Heart left ventricle (tissue), 13 donors: ENCODE results near the gene PINK1.

Experiments
- POLR2A ChIP-seq, 2 donors: fragments of 450-650 bp; IDR thresholded peaks; one replicate each; pipeline ENCODE4 v1.6.1; 2017; ENCODE audit warnings: antibody characterized with exemption in 2 of 2, mild to moderate bottlenecking in 2 of 2, moderate library complexity in 2 of 2
- TF ChIP-seq, protein P1 (sequence below), 12 donors: fragments of 200-600 bp; sonication (generic) in 4 of 12; IDR thresholded peaks; one replicate each; pipeline versions ENCODE4 v1.5.0 to v1.8.0; 2018 to 2022; ENCODE audit warnings: antibody characterized with exemption in 12 of 12, mild to moderate bottlenecking in 5 of 12
- donor health status: ischemic (EF 13 %, LVEDD 7.1; RV severe dilation, severe dysfunction).
- donor health status: DM: no; HTN: yes; CAD: no.
- donor health status: DM: no; HTN: no; CAD: no.
- donor health status: ischemic (EF 25% LVEDD 6.9; RV normal size, moderate dysfunction).
- donor health status: ischemic (EF 25% LVEDD 5.7; RV mildly dilated, moderate dysfunction).
- donor health status: ischemic (EF 35%, LVEDD 5.7; RV mildly dilated, moderate dysfunction).
- donor health status: nonischemic (EF 11% LVEDD 7.7; RV severe dilation, severe dysfunction).
- donor health status: DM: yes; HTN: yes; CAD: no.
- donor health status: PGD.
- donor health status: ischemic (EF 29% LVEDD 5.4; RV normal size, mild dysfunction).
- donor health status: nonischemic (EF 23%, LVEDD 6.1; RV moderate dilation, normal function).

DNA sequence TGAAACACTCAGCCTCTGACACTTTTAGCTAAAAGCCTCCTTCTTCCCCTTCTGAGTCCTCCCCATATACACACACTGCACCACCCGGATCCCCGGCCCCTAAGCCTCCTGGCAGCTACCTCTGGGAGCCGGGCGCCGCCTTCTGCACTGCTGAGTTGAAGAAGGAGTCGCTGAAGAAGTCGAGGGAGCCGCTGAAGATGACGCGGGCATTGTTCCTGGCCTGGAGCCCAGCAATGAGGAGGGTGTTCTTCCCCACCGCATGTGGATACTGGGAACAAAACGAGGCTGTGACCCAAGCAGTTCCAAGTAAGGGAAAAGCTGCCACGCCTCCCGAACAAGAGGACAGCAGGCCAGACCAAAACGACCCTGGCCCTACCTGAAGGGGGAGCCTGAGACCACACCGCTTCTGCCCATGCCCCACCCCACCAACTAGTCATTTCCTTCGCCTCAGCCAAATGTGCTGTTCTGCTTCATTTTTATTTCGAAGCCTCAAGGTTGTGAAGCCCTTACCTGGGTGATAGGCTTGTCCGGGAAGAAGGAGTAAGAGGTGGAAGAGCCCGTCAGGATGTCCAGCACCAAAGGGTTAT is 20.9 kb downstream of the PINK1 start:
- TF ChIP-seq, protein P1, sequence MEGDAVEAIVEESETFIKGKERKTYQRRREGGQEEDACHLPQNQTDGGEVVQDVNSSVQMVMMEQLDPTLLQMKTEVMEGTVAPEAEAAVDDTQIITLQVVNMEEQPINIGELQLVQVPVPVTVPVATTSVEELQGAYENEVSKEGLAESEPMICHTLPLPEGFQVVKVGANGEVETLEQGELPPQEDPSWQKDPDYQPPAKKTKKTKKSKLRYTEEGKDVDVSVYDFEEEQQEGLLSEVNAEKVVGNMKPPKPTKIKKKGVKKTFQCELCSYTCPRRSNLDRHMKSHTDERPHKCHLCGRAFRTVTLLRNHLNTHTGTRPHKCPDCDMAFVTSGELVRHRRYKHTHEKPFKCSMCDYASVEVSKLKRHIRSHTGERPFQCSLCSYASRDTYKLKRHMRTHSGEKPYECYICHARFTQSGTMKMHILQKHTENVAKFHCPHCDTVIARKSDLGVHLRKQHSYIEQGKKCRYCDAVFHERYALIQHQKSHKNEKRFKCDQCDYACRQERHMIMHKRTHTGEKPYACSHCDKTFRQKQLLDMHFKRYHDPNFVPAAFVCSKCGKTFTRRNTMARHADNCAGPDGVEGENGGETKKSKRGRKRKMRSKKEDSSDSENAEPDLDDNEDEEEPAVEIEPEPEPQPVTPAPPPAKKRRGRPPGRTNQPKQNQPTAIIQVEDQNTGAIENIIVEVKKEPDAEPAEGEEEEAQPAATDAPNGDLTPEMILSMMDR (IDR thresholded peaks at IDR 0.05), result peak in 1 of 12 donors; percentile 10
- TF ChIP-seq POLR2A (IDR thresholded peaks at IDR 0.05), result no peak
